IMR-90 (cell line): ENCODE measurements around the gene HUWE1. TPM values are rescaled to one million over a fixed set of nuclear protein-coding genes. Genes with fewer than 3 reads are reported as not detected.

Source experiments
- ATAC-seq: fragments of 200-7000 bp; cut with Tn5 transposase; 2 replicates; pipeline ENCODE4 v1.9.1; 2020; ENCODE audit warnings: low read depth, mild to moderate bottlenecking, moderate library complexity
- BruUV-seq: library from RNA; stranded (reverse); fragments of 400-500 nt; replicated peaks from 2 replicates; lab custom pipeline; 2021; lab: Mats Ljungman, UMichigan
- CTCF ChIA-PET: fragments of 300-600 bp; formaldehyde crosslinking; extraction: SDS; loops from one replicate; lab custom pipeline; 2021; ENCODE audit warnings: antibody characterized with exemption; lab: Yijun Ruan, JAX
- POLR2A ChIA-PET: fragments of 300-600 bp; sonication (Branson Sonifier 250); formaldehyde crosslinking; loops from one replicate; lab custom pipeline; 2022; ENCODE audit warnings: antibody characterized with exemption; ENCODE audit not compliant: unreplicated experiment; lab: Charles Lee
- DNase-seq: peaks from one replicate; pipeline ENCODE4 v3.0.0; 2013
- H2AFZ ChIP-seq: replicated peaks from 2 replicates; pipeline ENCODE3; 2013; ENCODE audit warnings: low read length, mild to moderate bottlenecking; ENCODE audit not compliant: poor library complexity
- H2AK5ac ChIP-seq: 2 replicates; pipeline ENCODE4 v1.6.1; 2013; ENCODE audit warnings: low read depth, low read length, inconsistent platforms
- H2AK9ac ChIP-seq: replicated peaks from 2 replicates; pipeline ENCODE3; 2013; ENCODE audit warnings: mild to moderate bottlenecking, low read depth, low read length, moderate library complexity; ENCODE audit not compliant: poor library complexity
- H2BK120ac ChIP-seq: 2 replicates; pipeline ENCODE4 v1.6.1; 2013; ENCODE audit warnings: low read depth, low read length, inconsistent platforms
- H2BK15ac ChIP-seq: 3 replicates; pipeline ENCODE4 v1.6.1; 2013; ENCODE audit warnings: low read depth, low read length, inconsistent platforms
- H2BK20ac ChIP-seq: 2 replicates; pipeline ENCODE4 v1.6.1; 2013; ENCODE audit warnings: low read depth, mild to moderate bottlenecking, inconsistent platforms, low read length, moderate library complexity
- H2BK5ac ChIP-seq: 2 replicates; pipeline ENCODE4 v1.6.1; 2013; ENCODE audit warnings: mild to moderate bottlenecking, low read depth, low read length, inconsistent platforms; ENCODE audit not compliant: poor library complexity, severe bottlenecking
- H3K14ac ChIP-seq: replicated peaks from 2 replicates; pipeline ENCODE4 v1.6.1; 2013; ENCODE audit warnings: low read depth, low read length, inconsistent platforms
- H3K18ac ChIP-seq: 2 replicates; pipeline ENCODE4 v1.6.1; 2013; ENCODE audit warnings: low read depth, low read length, control low read depth
- H3K23ac ChIP-seq: 2 replicates; pipeline ENCODE4 v1.6.1; 2013; ENCODE audit warnings: low read depth, low read length, inconsistent platforms
- H3K27ac ChIP-seq: 2 replicates; pipeline ENCODE4 v1.5.1; 2013; ENCODE audit warnings: mild to moderate bottlenecking, control low read depth, low read length; ENCODE audit not compliant: insufficient read depth
- H3K27me3 ChIP-seq: 2 replicates; pipeline ENCODE4 v1.6.1; 2013; ENCODE audit warnings: low read length; ENCODE audit not compliant: control insufficient read depth, insufficient read depth
- H3K36me3 ChIP-seq: 2 replicates; pipeline ENCODE4 v1.6.1; 2013; ENCODE audit warnings: low read length, mixed read lengths; ENCODE audit not compliant: control insufficient read depth, insufficient read depth
- H3K4ac ChIP-seq: 2 replicates; pipeline ENCODE4 v1.6.1; 2013; ENCODE audit warnings: low read depth, low read length, inconsistent platforms
- H3K4me1 ChIP-seq: 2 replicates; pipeline ENCODE4 v1.6.1; 2013; ENCODE audit warnings: low read length, mixed read lengths; ENCODE audit not compliant: control insufficient read depth, insufficient read depth
- H3K4me2 ChIP-seq: 2 replicates; pipeline ENCODE4 v1.6.1; 2013; ENCODE audit warnings: low read depth, mild to moderate bottlenecking, control low read depth, low read length, moderate library complexity
- H3K4me3 ChIP-seq: 2 replicates; pipeline ENCODE4 v1.5.1; 2013; ENCODE audit warnings: low read depth, mild to moderate bottlenecking, control low read depth, low read length, moderate library complexity; ENCODE audit not compliant: insufficient read depth
- H3K56ac ChIP-seq: 2 replicates; pipeline ENCODE4 v1.6.1; 2013; ENCODE audit warnings: low read length, inconsistent platforms; ENCODE audit not compliant: insufficient read depth; ENCODE audit errors: extremely low read depth
- H3K79me1 ChIP-seq, 2 experiments: 2 replicates each; pipeline ENCODE4 v1.6.1; 2013; ENCODE audit warnings: low read length in 2 of 2, inconsistent platforms in 1 of 2, low read depth in 1 of 2
- H3K9ac ChIP-seq: 2 replicates; pipeline ENCODE4 v1.6.1; 2013; ENCODE audit warnings: low read depth, low read length, control low read depth
- H3K9me1 ChIP-seq: 2 replicates; pipeline ENCODE4 v1.6.1; 2013; ENCODE audit warnings: low read length, inconsistent platforms; ENCODE audit not compliant: insufficient read depth
- H3K9me3 ChIP-seq: 2 replicates; pipeline ENCODE4 v1.6.1; 2013; ENCODE audit warnings: low read length; ENCODE audit not compliant: control insufficient read depth, insufficient read depth
- H4K20me1 ChIP-seq: 2 replicates; pipeline ENCODE4 v1.6.1; 2013; ENCODE audit warnings: low read length, inconsistent platforms; ENCODE audit not compliant: insufficient read depth
- H4K5ac ChIP-seq: 2 replicates; pipeline ENCODE4 v1.6.1; 2013; ENCODE audit warnings: mild to moderate bottlenecking, low read depth, low read length, control low read depth
- H4K8ac ChIP-seq, 2 experiments: 2 replicates each; pipeline ENCODE4 v1.6.1; 2013; ENCODE audit warnings: low read depth in 2 of 2, low read length in 2 of 2, control low read depth in 1 of 2, inconsistent platforms in 1 of 2
- H4K91ac ChIP-seq: 2 replicates; pipeline ENCODE4 v1.6.1; 2013; ENCODE audit warnings: low read depth, low read length, inconsistent platforms; ENCODE audit not compliant: insufficient read depth
- BHLHE40 ChIP-seq: fragments of 150-350 bp; IDR thresholded peaks from 2 replicates; pipeline ENCODE4 v1.6.1; 2016; ENCODE audit warnings: mild to moderate bottlenecking, low read depth, low read length
- CEBPB ChIP-seq: IDR thresholded peaks from 2 replicates; pipeline ENCODE4 v1.6.1; 2012; ENCODE audit warnings: low read depth, low read length, improper control_type of control experiment
- FOS ChIP-seq: fragments of 150-350 bp; IDR thresholded peaks from 2 replicates; pipeline ENCODE4 v1.6.1; 2016; ENCODE audit warnings: low read depth, low read length
- NFE2L2 ChIP-seq: fragments of 150-350 bp; IDR thresholded peaks from 2 replicates; pipeline ENCODE4 v1.6.1; 2016; ENCODE audit warnings: low read depth, mild to moderate bottlenecking, low read length
- RAD21 ChIP-seq: IDR thresholded peaks from 2 replicates; pipeline ENCODE4 v1.6.1; 2012; ENCODE audit warnings: low read length, improper control_type of control experiment
- RFX5 ChIP-seq: IDR thresholded peaks from 2 replicates; pipeline ENCODE4 v1.8.0; 2012; ENCODE audit warnings: low read depth, mild to moderate bottlenecking, low read length, moderate library complexity
- SMC3 ChIP-seq: fragments of 150-350 bp; IDR thresholded peaks from 2 replicates; pipeline ENCODE4 v1.6.1; 2016; ENCODE audit warnings: low read depth, mild to moderate bottlenecking, antibody characterized with exemption, low read length, moderate library complexity
- WGBS, 2 experiments: methylation state at CpG; one replicate each; pipeline versions ENCODE4 v1.1.5 to v1.1.7; 2013; ENCODE audit warnings: missing lambda C conversion rate in 2 of 2; ENCODE audit not compliant: insufficient read length in 1 of 2; ENCODE audit errors: extremely low coverage in 2 of 2; 5-methylcytosine and 5-hydroxymethylcytosine counted together
- dilution Hi-C: fragments of 300-500 bp; cut with HindIII; formaldehyde crosslinking; loops from one replicate; pipeline ENCODE4 v1.14.3; 2018; ENCODE audit warnings: low sequenced_read_pairs; ENCODE audit not compliant: unreplicated experiment
- in situ Hi-C: fragments of 300-500 bp; cut with MboI; formaldehyde crosslinking; loops from 3 replicates; pipeline ENCODE4 v1.14.3; 2019; ENCODE audit warnings: low sequenced_read_pairs, inconsistent platforms, mixed read lengths
- intact Hi-C: fragments of 100-400 bp; cut with micrococcal nuclease; formaldehyde crosslinking; loops from 2 replicates; pipeline ENCODE4 v1.10.0; 2022
- polyA plus RNA-seq, 3 experiments: library from polyadenylated mRNA; depleted of rRNA; stranded (reverse); fragments of >200 nt; gene quantifications; 2 replicates each; pipeline ENCODE4 v1.2.3, GENCODE V29; 2012; ENCODE audit warnings: low replicate concordance in 1 of 3
- total RNA-seq: library from RNA; depleted of rRNA; stranded (reverse); fragments of >200 nt; gene quantifications from 2 replicates; pipeline ENCODE4 v1.2.3, GENCODE V29; 2012

HUWE1 gene
- total and polyA plus RNA-seq, 2 of the 4 experiments (the other 2 are of a cell fraction), result 47.6 to 57.7 TPM

DNA sequence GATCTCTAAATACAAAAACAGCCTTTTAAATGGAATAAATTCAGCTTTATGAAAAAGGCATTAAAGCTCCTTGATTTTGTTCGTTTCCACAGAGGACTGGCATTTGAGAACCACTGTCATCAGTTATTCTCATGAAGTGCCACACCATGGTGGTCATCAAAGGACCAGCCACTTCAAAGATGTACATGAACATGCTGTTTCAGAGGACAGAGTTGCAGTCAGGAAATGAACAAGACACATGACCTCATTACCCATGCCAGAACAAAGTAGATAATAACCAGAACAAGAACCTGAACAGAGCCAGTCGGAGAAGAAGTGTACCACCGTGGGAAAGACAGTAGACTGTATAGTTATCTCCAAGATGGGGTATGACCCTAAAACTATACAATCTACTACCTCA is 129.7 kb downstream of the HUWE1 start:
- Histone ChIP-seq H3K56ac (no peak overlapping the region), H2BK5ac (no peak overlapping the region), H3K18ac (no peak overlapping the region), H4K91ac (no peak overlapping the region), H2BK15ac (no peak overlapping the region), H3K9me1 (peaks cover 12% of the 10 kb centered on the region), H3K14ac (no peak overlapping the region), H3K27me3 (peaks cover 6% of the 10 kb centered on the region; the same call in 1 of the 2 replicates), H3K79me1 (peaks cover 3 to 8% of the 10 kb centered on the region in 2 experiments; a peak in 2 of 4 replicates), H2BK20ac (no peak overlapping the region), H2AK5ac (no peak overlapping the region), H3K36me3 (peaks cover 52% of the 10 kb centered on the region), H3K4me2 (no peak overlapping the region), H3K4me1 (no peaks in the 10 kb centered on the region), H2AK9ac (no peak overlapping the region), H3K27ac (no peak overlapping the region), H3K4ac (no peak overlapping the region), H3K9ac (no peak overlapping the region), H4K20me1 (0 out of 2 replicates have a peak, but pooled peaks cover 4% of the 10 kb centered on the region), H2AFZ (no peak overlapping the region), H2BK120ac (no peak overlapping the region), H4K5ac (no peak overlapping the region), H3K4me3 (no peak overlapping the region), H3K9me3 (no peaks in the 10 kb centered on the region), H3K23ac (no peak overlapping the region), H4K8ac (no peak overlapping the region)
- TF ChIP-seq NFE2L2 (no peak), RAD21 (no peak), BHLHE40 (no peak), RFX5 (no peak), SMC3 (no peak), FOS (no peak), CEBPB (no peak)
- BruUV-seq, result no TSS peak
- ChIA-PET POLR2A (no interaction called here), CTCF (no interaction called here)
- intact Hi-C loops (no loop called here), in situ Hi-C loops (no loop called here), dilution Hi-C loops (no loop called here)
- no CpG with 5 or more reads among the region's 3 CpGs for WGBS, 2 experiments
- ATAC-seq (no peak), DNase-seq (no peak)
